Right hindlimb (tissue), 1 donor: ENCODE data around the gene FSCN2.
A peak's percentile ranks its signal among the peaks of the same experiment; 100 is the strongest.

Experiments
- DNase-seq: peaks from one replicate; pipeline ENCODE4 v3.0.0-alpha.2; 2018

The FSCN2 gene

DNA sequence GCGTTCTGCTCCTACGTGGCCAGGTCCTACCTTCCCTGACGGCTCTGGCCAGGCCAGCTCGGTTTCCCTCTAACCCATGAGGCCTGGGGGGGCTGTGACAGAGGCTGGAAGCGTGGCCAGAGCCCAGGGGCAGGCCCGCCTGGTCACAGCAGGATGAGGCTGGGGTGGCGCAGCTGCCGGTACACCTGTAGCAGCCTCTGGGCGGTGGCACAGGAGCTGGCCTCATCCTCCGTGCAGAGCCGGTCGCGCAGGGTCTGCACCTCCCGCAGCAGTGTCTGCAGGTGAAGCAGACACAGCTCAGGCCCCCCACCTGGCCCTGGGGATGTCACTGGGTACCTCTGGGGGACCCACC lies 12.5 kb downstream of the FSCN2 start:
- DNase-seq, result peak; percentile 16

DNA sequence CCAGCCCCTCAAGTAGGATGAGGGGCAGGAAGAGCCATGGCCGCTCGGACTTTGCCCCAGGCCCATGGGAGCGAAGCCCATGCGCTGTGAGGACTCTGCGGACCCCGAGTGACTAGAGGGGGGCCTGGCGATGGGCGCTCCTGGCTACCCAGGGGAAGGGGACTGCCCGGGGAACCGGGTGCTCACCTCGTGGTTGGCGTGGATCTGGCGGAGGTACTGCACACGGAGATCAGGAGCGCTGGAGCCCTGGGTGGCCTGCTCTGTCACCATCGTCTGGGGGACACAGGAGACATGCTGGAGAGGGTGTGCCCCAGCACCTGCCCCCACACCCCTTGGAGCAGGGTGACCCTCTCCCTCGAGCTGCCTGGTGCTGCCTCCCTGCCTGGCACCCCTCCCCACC lies 12.9 kb downstream of the FSCN2 start:
- peak; percentile 8 for DNase-seq

DNA sequence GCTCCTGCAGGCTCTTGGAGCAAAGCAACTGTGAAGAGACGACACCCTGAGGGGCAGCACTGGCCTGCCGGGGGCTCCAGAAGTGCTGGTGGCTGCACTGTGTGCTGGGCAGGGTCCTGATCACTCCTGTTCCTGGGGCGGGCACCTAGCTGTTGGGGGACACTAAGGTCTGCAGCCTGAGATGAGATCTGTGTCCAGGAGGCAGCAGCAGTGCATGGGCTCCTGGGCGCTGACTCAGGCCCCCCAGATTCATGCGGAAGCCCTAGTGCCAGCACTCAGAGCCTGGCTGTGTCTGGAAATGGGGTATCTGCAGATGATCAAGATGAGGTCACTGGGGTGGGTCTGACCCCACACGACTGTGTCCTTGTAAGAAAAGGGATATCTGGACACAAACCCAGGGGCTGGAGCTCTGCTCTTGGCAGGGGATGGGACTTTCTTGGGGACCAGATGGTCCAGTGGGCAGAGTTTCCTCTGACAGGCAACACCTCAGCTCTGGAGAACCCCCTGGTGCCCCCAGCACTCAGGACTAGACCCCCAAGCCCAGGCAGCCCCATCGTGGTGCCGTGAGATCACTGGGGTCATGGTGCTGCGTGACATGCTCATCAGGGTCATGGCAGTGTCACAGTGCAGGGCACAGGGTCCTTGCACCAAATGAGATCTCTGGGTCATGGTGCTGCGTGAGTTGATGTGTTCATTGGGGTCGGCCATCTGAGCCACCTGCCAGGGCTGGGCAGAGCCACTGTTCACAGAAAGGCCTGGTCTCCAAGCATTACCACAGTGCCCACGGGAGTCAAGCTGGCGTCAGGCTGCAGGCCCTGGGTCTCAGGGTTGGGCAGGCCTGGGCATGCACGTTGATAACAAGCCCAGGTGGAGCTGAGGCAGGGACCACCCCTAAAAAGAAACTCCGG lies 14.5 kb downstream of the FSCN2 start:
- DNase-seq, result peak; percentile 12

DNA sequence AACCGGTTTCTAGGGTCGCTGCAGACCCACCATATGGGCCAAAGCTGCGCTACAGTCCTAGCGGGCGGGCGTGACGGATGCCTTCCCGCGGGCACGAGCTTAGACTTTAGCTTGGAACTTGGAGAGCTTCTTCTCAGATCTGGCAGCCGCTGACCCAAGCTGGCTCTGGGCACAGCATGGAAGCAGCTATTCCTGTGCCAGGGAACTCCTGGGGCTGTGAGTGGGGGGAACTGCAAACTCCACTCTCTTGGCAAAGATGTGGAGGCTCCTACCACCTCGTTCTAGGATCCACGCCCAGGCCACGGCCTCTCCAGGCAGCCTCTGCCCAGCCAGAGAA lies 15.1 kb downstream of the FSCN2 start:
- peak; percentile 4 for DNase-seq

DNA sequence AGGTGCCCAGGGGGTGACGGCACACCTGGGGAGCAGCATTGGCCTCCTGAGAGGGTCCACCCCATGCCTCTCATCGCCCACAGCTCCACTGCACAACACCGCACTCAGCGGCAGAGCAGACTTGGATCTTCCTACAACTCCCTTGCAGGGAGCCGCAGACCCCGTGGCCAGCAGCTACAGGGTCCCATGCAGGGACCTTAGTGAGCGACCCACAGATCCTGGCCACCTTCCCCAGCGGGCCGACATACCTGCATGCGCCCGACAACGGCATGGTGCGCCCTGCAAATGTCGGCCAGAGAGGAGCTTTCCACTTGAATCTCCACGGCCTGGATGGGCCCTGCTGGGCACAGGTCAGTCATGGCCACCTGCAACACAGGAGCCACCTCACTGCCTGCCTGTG lies 15.6 kb downstream of the FSCN2 start:
- DNase-seq, result peak; percentile 16

DNA sequence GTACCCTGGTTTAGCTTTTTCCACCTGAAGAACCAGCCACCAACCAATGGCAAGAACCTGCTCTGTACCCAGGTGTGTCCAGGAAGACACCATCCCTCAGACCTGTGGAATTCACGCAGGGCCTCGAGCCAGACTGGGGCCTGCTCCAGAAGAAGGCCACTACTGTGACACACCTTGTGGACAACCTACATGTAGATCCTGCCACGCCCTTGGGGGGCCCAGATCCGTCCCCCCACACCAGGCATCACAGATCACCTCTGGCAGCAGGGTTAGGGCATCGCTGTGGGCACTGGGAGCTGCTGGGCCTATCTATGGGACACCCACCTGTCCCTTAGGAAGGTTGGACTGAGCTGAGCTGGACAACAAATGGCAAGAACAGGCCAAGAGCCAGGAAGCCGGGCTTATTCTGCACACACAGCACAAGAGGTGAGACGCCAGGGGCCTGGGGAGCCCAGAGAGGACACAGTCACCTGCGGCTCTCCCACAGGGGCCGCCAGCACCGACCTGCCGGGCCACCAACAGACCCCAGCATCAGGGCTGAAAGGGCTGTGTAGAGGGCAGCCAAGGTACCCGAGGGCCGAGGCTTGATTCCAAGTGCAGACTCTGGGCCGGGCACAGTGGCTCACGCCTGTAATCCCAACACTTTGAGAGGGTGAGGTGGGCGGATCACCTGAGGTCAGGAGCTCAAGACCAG lies 16.3 kb downstream of the FSCN2 start:
- DNase-seq, result peak; percentile 8

DNA sequence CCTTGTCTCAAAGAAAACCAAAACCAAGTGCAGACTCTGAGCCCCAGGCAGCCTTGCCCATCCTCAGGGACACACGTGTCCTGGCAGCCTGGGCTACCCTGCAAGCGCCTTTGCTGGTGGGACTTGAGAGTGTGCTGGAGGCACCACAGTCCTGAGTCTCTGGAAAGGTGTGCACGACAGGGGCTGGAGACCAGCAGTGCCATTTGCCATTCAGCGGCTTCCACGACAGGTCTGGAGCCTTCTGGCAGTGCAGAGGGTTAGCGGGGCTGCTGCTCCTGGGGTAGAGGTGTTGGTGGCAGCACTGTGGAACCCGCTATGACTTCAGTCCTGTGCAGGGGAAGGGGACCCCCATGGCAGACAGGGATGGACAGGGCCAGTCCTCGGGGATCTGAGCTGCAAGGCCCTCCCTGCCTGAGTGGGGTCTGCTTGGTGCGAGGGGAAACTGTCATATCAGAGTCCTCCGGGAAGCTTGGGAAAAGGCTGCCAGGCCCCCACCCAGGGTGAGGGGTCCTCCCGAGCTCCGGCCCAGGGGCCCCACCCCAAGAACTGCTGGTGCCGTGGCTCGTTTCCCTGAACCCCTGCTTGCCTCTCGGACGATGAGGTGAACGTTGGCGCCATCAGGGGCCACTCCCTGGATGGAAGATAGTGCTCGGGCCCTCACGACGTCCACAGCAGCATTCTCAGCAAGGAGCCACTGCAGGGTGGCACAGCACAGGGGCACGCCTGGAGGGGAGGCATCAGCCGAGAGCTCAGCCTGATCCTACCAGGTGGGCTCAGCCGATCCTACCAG lies 17.2 kb downstream of the FSCN2 start:
- peak; percentile 7 for DNase-seq

DNA sequence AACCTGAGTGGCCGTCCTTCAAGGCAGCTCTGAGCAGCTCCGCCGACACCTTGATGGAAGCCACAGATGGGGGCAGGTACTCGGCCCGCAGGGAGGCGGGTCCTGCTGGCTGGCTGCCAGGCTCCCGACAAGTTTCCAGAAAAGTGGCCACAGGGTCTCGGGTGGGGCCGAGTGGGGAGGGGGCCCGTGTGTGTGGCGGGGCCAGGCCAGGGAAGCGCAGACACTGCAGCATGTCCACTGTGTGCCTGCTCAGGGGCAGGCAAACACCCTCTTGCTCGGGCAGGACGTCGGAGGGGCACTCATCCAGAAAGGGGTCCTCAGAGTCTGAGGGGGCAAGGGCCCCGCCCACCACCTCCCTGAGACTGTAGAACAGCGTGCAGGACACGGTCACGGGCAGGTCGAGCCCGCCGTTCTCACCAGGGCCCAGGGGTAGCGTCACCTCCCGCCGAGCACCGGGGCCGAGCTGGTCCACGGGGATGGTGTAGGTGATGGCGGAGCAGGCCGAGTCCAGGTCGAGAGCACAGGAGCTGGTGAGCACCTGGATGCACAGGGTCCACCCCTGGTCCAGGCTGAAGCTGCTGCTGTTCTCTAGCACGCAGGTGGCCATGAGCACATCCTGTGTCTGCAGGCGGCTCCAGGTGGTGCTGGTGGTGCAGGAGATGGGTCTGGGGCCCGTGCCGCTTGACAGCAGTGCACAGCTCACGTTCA lies 18.9 kb downstream of the FSCN2 start:
- no peak for DNase-seq

DNA sequence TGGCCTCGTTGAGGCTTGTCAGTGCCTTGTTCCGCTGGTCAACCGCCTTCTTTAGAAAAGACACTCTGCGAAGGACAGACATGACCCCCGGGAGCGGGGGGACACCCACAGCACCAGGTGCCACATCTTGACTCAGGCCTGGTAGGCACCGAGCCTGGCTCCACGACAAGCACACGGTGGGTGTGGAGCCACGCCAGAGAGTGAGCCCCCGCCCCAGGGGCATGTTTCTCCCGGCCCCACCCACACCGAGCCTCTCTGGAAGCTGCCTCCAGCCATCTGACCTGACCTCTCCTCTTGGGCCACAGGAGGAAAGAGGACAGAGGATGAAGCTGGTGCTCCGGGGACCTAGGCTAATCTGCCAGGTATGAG lies 19.4 kb downstream of the FSCN2 start:
- DNase-seq, result no peak

DNA sequence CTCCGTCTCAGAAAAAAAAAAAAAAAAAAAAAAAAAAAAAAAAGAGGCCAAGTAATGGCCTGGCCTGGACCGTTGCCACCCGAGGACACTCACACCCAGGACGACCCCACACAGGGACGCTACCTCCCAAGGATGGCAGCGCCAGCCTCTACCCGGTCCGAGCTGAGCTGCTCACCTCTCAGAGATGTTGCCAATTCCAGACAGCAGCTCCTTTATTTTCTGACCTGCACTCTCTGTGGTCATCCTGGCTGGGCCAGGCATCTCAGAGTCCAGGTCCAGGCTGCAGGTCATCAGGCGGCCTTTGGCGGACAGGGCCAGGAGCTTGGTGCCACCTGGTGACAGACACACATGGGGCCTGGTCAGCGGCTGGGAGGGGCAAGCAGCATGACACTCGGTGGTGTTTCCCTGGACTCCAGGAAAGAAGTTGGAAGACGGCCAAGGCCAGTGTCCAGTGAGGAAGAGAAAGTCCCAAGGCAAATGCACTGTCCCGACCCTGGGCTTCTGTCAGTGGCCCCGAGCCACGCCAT lies 20.9 kb downstream of the FSCN2 start:
- no peak for DNase-seq

DNA sequence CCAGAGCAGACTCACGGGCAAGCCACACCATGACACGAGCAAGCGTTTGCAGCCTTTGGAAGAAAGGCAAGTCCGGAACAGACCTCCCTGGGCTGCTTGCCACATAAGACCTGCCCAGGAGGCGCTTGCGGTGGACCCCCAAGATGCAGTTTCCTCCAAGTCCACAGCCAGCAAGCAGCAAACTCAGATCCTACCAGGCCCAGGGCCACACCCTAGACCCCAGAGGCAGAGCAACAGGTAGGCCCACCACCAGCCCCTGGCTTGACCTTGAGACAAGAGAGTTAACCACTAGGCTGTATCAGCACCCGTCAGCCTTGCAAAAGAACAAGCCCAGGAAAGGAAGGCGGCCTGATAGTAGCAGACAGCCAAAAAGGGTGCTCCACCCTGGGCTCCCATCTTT lies 21.6 kb downstream of the FSCN2 start:
- no peak for DNase-seq

DNA sequence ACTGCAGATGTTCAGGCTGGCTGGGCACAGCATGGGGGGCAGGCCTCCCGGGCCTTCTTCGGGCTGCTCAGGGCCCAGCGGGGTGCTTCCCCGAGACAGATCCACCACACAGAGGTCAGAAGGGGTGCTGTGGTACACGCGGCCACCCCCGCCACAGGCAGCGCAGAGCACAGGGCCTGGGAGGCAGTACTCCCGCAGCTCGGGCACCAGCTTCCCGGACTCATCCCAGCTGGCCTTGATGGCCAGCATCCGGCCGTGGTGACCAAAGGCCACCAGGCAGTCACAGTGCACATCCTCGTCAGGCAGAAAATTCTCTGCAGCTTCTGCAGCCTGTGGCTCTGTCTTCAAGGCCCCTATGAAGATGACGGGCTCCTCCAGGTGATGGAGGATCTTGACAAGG lies 22.1 kb downstream of the FSCN2 start:
- DNase-seq, result no peak

DNA sequence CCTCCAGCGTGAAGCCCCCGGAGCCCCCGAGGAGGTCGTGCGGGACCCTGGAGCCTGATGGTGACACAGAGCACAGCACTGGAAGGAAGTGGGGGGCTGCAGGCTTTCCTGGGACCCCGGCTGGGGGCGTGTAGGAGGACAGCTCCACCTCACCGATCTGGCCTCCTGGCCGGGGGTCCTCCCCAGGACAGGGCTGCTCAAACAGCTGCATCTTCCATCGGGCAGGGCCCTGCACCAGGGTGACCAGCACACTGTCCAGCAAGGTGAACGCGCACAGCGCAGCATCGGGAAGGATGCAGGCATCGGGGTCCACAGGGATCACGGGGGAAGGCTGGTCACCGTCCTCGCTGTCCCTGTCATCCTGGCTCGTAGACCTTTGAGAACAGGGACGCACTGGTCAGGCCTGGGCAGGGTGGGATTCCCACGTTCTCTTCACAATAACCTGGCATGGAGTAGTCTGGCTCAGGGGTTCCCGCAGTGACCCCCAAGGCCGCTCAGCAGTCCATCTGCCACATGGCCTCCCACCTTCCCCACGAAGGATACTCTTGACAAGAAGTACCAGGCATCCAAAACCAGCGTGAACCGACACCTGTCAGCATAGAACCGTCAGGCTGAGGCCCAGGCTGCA lies 22.8 kb downstream of the FSCN2 start:
- no peak for DNase-seq

DNA sequence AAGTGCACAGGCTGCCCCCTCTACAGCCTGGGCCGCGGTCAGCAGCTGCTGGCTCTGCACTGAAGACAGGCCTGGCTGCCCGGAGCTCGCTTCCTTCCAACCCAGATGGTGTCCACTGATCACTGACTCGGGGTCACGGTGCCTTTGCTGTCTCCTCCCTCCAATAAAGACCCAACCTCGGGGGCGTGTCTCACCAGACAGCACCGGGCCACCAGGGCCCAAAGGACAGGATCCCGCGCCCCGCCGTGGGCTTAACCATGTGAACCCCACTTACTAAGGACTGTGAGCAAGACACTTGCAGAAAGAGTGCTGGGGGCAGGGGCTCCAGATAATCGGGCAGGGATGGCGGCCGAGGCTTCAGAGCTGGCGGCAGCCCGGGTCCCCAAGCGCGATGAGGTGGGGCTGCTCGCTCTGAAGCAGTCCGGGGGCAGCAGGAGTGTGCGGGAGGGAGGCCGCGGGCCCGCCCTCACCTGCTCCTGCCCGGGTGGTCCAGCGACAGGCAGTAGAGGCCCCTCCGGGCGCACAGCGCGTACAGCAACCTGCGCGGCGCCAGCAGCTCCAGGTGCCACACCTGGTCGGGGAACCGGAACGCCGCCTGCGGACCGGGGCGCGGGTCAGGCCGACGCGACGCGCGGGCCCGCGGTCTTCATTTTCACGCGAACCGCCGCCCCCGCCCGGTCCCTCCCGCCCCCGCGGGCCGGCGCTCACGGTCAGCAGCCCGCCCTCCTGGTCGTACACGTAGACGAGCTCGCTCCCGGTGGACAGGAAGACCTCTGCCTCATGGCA lies 23.5 kb downstream of the FSCN2 start:
- no peak for DNase-seq

DNA sequence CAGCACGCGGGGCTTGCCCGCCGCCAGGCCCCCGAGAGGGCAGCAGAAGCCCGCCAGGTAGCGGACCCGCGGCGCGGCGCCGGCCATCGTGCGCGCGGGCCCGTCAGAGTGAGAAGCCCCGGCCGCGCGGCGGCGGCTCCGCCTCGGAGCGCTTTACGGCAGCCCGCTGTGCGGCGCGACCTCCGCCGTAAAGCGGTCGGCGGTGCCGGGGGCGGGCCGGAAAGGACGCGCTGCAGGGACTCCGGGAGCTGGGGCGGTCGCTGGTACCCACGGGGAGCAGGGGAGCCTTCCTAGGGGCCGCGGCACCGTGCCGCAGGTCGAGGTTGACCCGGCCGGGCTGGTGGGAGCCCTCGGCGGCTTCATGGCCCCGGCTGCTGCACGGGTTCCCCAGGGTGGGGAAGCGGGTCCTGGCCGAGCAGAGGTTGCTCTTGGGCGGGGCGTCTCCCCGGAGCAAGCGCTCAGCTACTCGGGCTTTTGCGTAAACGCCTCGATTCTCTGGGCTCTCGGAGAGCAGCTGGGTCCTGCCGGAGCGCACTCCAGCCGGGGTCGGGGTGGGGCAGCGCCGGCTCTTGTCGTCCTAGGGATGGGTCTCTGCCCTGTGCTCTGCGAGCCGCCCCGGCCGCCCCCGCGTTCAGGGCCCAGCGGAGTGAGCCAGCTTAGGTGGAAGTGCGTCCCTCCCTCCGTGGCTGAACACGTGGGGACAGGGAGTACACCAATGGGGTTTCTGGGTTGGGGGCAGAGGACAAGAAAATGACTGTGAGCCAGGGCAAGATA lies 24.3 kb downstream of the FSCN2 start, which contains the start of gene FAAP100:
Gene FAAP100, minus strand, starts transcription at position 110 of the 774 bp plus-strand sequence. Its CDS starts 23 bp downstream, at position 87.
- peak; percentile 89 for DNase-seq

DNA sequence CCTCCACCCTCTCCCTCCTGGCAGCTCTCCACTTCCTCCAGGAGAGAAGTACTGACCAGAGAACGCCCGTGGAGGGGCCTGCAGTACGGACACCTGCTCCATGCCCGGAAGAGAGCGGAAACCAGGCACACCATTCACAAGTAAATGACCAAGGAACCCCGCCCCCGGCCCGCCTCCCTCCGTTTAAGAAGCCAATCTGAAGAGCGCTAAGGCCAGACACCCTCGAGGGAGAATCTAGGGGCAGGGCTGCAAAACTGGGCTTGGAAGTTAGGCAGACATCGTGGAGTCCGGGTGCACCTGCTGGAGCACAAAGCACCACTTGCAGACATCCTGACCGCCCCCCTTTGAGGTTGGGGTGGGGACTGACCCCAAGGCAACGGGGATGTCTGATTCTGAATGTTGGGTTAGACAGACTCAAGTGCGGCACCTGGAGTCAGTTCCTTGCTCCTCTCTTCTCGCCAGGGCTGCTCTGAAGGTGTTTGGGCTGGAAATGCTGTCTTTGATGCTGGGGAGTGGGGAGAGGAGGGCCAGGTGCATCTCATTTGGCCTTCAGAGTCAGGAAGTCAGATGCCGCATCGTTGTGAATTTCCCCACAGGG lies 24.9 kb downstream of the FSCN2 start:
- peak; percentile 79 for DNase-seq

DNA sequence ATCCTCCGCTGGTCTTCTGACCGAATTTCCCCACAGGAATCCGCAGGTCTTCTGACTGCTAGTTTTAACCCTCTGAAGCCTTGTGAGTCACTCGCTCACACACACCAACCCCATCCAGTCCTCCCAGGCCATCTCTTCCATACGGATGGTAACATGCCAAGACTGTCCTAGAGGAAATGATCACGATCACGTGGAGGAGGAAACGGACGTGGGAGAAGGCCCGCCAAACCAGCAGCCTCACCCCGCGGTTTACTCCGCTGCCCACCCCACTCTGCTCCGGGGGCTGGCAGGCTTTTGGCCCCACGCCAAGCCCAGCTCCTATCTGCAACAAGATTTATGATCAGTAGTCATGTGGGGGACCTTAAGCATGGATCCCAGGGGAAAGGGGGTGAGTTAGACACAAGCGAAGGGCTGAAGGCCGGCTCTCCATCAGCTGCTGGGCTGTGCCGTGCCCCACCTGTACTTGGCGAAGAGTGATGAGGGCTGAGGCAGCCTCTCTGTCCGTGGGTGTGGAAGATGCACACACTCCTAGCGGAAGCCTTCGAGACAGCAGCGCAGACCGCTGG lies 25.5 kb downstream of the FSCN2 start:
- no peak for DNase-seq

DNA sequence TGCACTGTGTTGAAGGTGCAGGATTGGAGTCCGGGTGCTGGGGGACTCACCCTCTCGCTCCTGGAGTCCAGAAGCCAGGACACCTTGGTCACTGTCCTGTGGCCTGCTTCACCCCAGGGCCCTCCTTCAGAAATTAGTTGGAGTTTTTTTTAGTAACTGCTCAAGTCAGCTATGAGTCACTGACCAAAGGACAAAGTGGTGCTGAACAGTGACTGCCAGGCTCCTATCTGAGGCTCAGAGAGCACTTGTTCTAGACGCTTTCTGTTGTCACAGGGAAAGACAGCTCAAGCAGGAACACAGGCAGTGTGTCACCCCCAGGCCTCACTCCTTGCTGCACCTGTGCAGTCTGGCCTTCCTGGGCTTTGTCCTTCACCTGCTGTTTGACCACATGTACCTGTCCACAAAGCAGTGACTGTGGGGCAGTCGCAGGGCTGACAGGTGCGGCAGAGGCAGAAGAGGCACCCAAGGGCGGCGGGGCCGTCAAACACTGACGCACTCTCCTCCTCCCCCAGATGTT lies 28.1 kb downstream of the FSCN2 start:
- no peak for DNase-seq

DNA sequence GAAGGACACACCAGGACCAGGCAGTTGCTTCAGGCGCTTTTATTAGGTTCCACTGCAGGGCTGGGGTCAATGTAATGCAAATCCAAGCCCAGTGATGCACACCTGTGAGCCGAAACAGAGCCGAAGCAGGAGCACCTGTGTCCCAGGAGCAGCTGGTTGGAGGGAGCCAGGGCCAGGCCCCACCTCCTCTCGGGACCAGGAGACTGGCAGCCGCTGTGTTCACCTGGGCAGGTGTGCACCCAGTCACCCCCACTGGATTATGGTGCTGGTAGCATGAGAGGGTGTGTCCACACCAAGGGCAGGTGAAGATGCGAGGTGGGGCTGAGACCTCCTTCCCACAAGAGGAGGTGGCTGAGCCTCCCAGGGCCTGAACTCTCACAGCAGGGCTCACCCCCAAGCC lies 28.7 kb downstream of the FSCN2 start:
- no peak for DNase-seq
